ENCODE results near the gene BAMBI. TPM values are rescaled to one million over a fixed set of nuclear protein-coding genes. Genes with fewer than 3 reads are reported as not detected.

The BAMBI gene
- total RNA-seq, 1 donor from 2014 or later = 4.2 TPM

GRCh38 chr10:28732091-28732490, 54.8 kb downstream of the BAMBI start:
- Histone ChIP-seq H3K4me1 (ENCODE audit: control insufficient read depth in 3 of 3, insufficient read depth in 3 of 3, low read length in 3 of 3) (no peaks in the 10 kb centered on the region), H3K27ac (ENCODE audit: low read depth, low read length) (no peak overlapping the region), H3K4me3 (ENCODE audit: low read length in 3 of 3) (no peak overlapping the region)

More at GRCh38 chr10:28732091-28732490, 54.8 kb downstream of the BAMBI start:
- H3K9ac ChIP-seq (ENCODE audit: low read depth in 1 of 3, low read length in 3 of 3) = no peak overlapping the region
- H3K27me3 ChIP-seq (ENCODE audit: control insufficient read depth in 3 of 3, insufficient read depth in 3 of 3, low read length in 3 of 3) = peaks cover 0 to 1% (median 0%) of the 10 kb centered on the region in 3 donors
- H3K9me3 ChIP-seq (ENCODE audit: control insufficient read depth in 3 of 3, low read length in 3 of 3) = peaks cover 0 to 2% (median 0%) of the 10 kb centered on the region in 3 donors
- no peaks in the 10 kb centered on the region for H3K36me3 ChIP-seq (ENCODE audit: control insufficient read depth in 3 of 3, insufficient read depth in 3 of 3, low read length in 3 of 3)

Small RNA genes within 50 kb of the gene (small RNA-seq; reads per million reads assigned to genes)
- not detected for gene RNU4ATAC6P
- not detected for gene RNU6-1067P

Other genes with a start within 250 kb of the BAMBI start
- gene WAC, start 144.4 kb upstream of the BAMBI start, total RNA-seq = 78.3 TPM